ENCODE data around the gene NEDD4. TPM values are rescaled to one million over a fixed set of nuclear protein-coding genes. Genes with fewer than 3 reads are reported as not detected.
"Not testable (repeated sequence)": the region's sequence is repeated elsewhere in the genome, so short reads cannot be mapped to it uniquely, and the experiment has no call there.

Gene NEDD4
- total RNA-seq, 1 donor from 2014 or later: 55.4 TPM

GRCh38 chr15:55868707-55869106 lies 124.7 kb downstream of the NEDD4 start:
- H3K9me3 ChIP-seq (ENCODE audit: insufficient read depth, low read depth, low read length): no peaks in the 10 kb centered on the region
- H3K36me3 ChIP-seq (ENCODE audit: insufficient read depth, low read length): no peaks in the 10 kb centered on the region
- Mint-ChIP-seq H3K4me3 (ENCODE audit: unreplicated experiment) (no peak overlapping the region), H3K27ac (ENCODE audit: unreplicated experiment) (peak overlapping the region; percentile 80), H3K27me3 (ENCODE audit: low read depth, unreplicated experiment) (no peaks in the 10 kb centered on the region), H3K4me1 (ENCODE audit: low read depth, unreplicated experiment) (peaks cover 32% of the 10 kb centered on the region), H3K36me3 (ENCODE audit: low read depth, unreplicated experiment) (peaks cover 7% of the 10 kb centered on the region), H3K9me3 (ENCODE audit: unreplicated experiment) (no peaks in the 10 kb centered on the region)
- DNase-seq (ENCODE audit: low read depth) (peak; percentile 39), FAIRE-seq (no peak)
- H3K4me1 ChIP-seq (ENCODE audit: insufficient read depth, low read length): peaks cover 7% of the 10 kb centered on the region
- H3K79me2 ChIP-seq (ENCODE audit: insufficient read depth, low read length): peaks cover 4% of the 10 kb centered on the region
- H3K4me3 ChIP-seq (ENCODE audit: insufficient read depth, low read depth, low read length): no peak overlapping the region
- no peak overlapping the region for H3K4me2 ChIP-seq (ENCODE audit: low read length)
- no peak overlapping the region for H2AFZ ChIP-seq (ENCODE audit: low read depth, low read length)
- H4K20me1 ChIP-seq (ENCODE audit: insufficient read depth, low read length): peaks cover 7% of the 10 kb centered on the region
- TF ChIP-seq CTCF (IDR thresholded peaks at IDR 0.05; ENCODE audit: insufficient read depth, low read depth, low read length) (no peak), EZH2 (IDR thresholded peaks at IDR 0.05; ENCODE audit: insufficient read depth, low read length) (no peak)
- H3K27ac ChIP-seq (ENCODE audit: low read depth, low read length): no peak overlapping the region
- H3K9ac ChIP-seq (ENCODE audit: low read length): no peak overlapping the region
- no peaks in the 10 kb centered on the region for H3K27me3 ChIP-seq (ENCODE audit: insufficient read depth, low read length)

GRCh38 chr15:55868291-55868690 lies 125.1 kb downstream of the NEDD4 start:
- not testable (repeated sequence) for H3K4me3 Mint-ChIP-seq (ENCODE audit: unreplicated experiment); H3K4me3 ChIP-seq (ENCODE audit: insufficient read depth, low read depth, low read length); H3K9ac ChIP-seq (ENCODE audit: low read length); H3K9me3 Mint-ChIP-seq (ENCODE audit: unreplicated experiment); H3K9me3 ChIP-seq (ENCODE audit: insufficient read depth, low read depth, low read length); H3K4me2 ChIP-seq (ENCODE audit: low read length); H4K20me1 ChIP-seq (ENCODE audit: insufficient read depth, low read length); H3K27ac ChIP-seq (ENCODE audit: low read depth, low read length); H3K4me1 ChIP-seq (ENCODE audit: insufficient read depth, low read length); H3K79me2 ChIP-seq (ENCODE audit: insufficient read depth, low read length); H3K36me3 Mint-ChIP-seq (ENCODE audit: low read depth, unreplicated experiment); H3K27me3 Mint-ChIP-seq (ENCODE audit: low read depth, unreplicated experiment); H3K27me3 ChIP-seq (ENCODE audit: insufficient read depth, low read length); H3K36me3 ChIP-seq (ENCODE audit: insufficient read depth, low read length); DNase-seq (ENCODE audit: low read depth); H2AFZ ChIP-seq (ENCODE audit: low read depth, low read length)
- Mint-ChIP-seq H3K27ac (ENCODE audit: unreplicated experiment) (peak overlapping the region; percentile 80), H3K4me1 (ENCODE audit: low read depth, unreplicated experiment) (peaks cover 29% of the 10 kb centered on the region)
- peak; percentile 17 for FAIRE-seq

GRCh38 chr15:55863911-55864310 lies 129.5 kb downstream of the NEDD4 start:
- Mint-ChIP-seq H3K27me3 (ENCODE audit: low read depth, unreplicated experiment) (no peaks in the 10 kb centered on the region), H3K4me3 (ENCODE audit: unreplicated experiment) (no peak overlapping the region), H3K27ac (ENCODE audit: unreplicated experiment) (no peak overlapping the region), H3K9me3 (ENCODE audit: unreplicated experiment) (no peaks in the 10 kb centered on the region), H3K36me3 (ENCODE audit: low read depth, unreplicated experiment) (peaks cover 14% of the 10 kb centered on the region), H3K4me1 (ENCODE audit: low read depth, unreplicated experiment) (peaks cover 10% of the 10 kb centered on the region)
- Histone ChIP-seq H3K36me3 (ENCODE audit: insufficient read depth, low read length) (peaks cover 19% of the 10 kb centered on the region), H3K9me3 (ENCODE audit: insufficient read depth, low read depth, low read length) (no peaks in the 10 kb centered on the region), H3K79me2 (ENCODE audit: insufficient read depth, low read length) (no peaks in the 10 kb centered on the region), H2AFZ (ENCODE audit: low read depth, low read length) (no peak overlapping the region), H3K27me3 (ENCODE audit: insufficient read depth, low read length) (no peaks in the 10 kb centered on the region), H3K4me1 (ENCODE audit: insufficient read depth, low read length) (no peaks in the 10 kb centered on the region), H3K27ac (ENCODE audit: low read depth, low read length) (no peak overlapping the region), H3K4me2 (ENCODE audit: low read length) (no peak overlapping the region), H3K4me3 (ENCODE audit: insufficient read depth, low read depth, low read length) (no peak overlapping the region), H3K9ac (ENCODE audit: low read length) (no peak overlapping the region), H4K20me1 (ENCODE audit: insufficient read depth, low read length) (peaks cover 3% of the 10 kb centered on the region)
- DNase-seq (ENCODE audit: low read depth) (no peak), FAIRE-seq (no peak)
- no peak for TF ChIP-seq CTCF (IDR thresholded peaks at IDR 0.05; ENCODE audit: insufficient read depth, low read depth, low read length)
- no peak for TF ChIP-seq EZH2 (IDR thresholded peaks at IDR 0.05; ENCODE audit: insufficient read depth, low read length)

Measured in astrocyte (in vitro differentiated cells and primary cell).